Transverse colon (tissue), 4 donors: ENCODE results near the gene HAPSTR1. TPM values are rescaled to one million over a fixed set of nuclear protein-coding genes. Genes with fewer than 3 reads are reported as not detected.

Experiments
- DNase-seq: peaks from one replicate; pipeline ENCODE4 v3.0.0-alpha.2; 2019
- H3K27ac ChIP-seq, 4 donors: fragments of 200-600 bp; sonication (generic); 2 replicates each; pipeline ENCODE4 v1.5.1; 2016 to 2018; ENCODE audit warnings: inconsistent platforms in 4 of 4
- H3K27me3 ChIP-seq: fragments of 200-600 bp; sonication (generic); 2 replicates; pipeline ENCODE4 v1.5.1; 2017; ENCODE audit warnings: inconsistent platforms
- H3K36me3 ChIP-seq, 4 donors: fragments of 200-600 bp; sonication (generic); 2 replicates each; pipeline ENCODE4 v1.5.1; 2017 to 2019; ENCODE audit warnings: inconsistent platforms in 4 of 4
- H3K4me1 ChIP-seq, 4 donors: fragments of 200-600 bp; sonication (generic); 2 replicates each; pipeline ENCODE4 v1.5.1; 2017 to 2020; ENCODE audit warnings: inconsistent platforms in 4 of 4
- H3K4me3 ChIP-seq, 4 donors: fragments of 200-600 bp; sonication (generic); 1 replicate in 1 of 4; 2 replicates in 3 of 4; pipeline versions ENCODE4 v1.5.1 to v1.6.1; 2017 to 2019; ENCODE audit warnings: inconsistent platforms in 4 of 4
- H3K9me3 ChIP-seq, 2 donors: fragments of 200-600 bp; sonication (generic); 2 replicates each; pipeline ENCODE4 v1.5.1; 2017 to 2019; ENCODE audit warnings: inconsistent platforms in 2 of 2
- EP300 ChIP-seq: sonication (generic); formaldehyde crosslinking; IDR thresholded peaks from one replicate; pipeline ENCODE4 v1.6.1; 2017; ENCODE audit warnings: antibody characterized with exemption, low read depth
- POLR2A ChIP-seq: fragments of 450-650 bp; IDR thresholded peaks from one replicate; pipeline ENCODE4 v1.6.1; 2016; ENCODE audit warnings: antibody characterized with exemption, mild to moderate bottlenecking, moderate library complexity
- POLR2AphosphoS5 ChIP-seq, 3 donors: sonication (generic); formaldehyde crosslinking; IDR thresholded peaks; one replicate each; pipeline ENCODE4 v1.6.1; 2016; ENCODE audit warnings: antibody characterized with exemption in 3 of 3
- WGBS, 2 donors: methylation state at CpG; one replicate each; pipeline ENCODE4 v1.1.5; 2018; ENCODE audit warnings: low coverage in 1 of 2; 5-methylcytosine and 5-hydroxymethylcytosine counted together
- in situ Hi-C, 4 donors: fragments of 200-750 bp; cut with MboI; loops; one replicate each; pipeline versions ENCODE4 v1.15.0 to v1.15.1; 2017; ENCODE audit warnings: low sequenced_read_pairs in 3 of 4, low pct_ligation_motif_present in 1 of 4, low pct_unique_long_range_greater_than_20kb in 1 of 4
- intact Hi-C: fragments of 100-400 bp; cut with DNase I; formaldehyde crosslinking; loops from one replicate; pipeline ENCODE4 v1.15.1; 2023; ENCODE audit warnings: low total_unique reads
- total RNA-seq, 4 donors: library from RNA; depleted of rRNA; stranded (reverse); fragments of >200 nt; gene quantifications; one replicate each; pipeline ENCODE4 v1.1.0, GENCODE V29; 2016
- TF ChIP-seq, protein P1 (sequence below), 5 experiments: fragments of 200-600 bp in 3 of 5; fragments of 450-650 bp in 2 of 5; sonication (generic) in 3 of 5; IDR thresholded peaks; 1 replicate in 2 of 5; 2 replicates in 3 of 5; pipeline ENCODE4 v1.5.1; 2016 to 2017; ENCODE audit warnings: antibody characterized with exemption in 5 of 5, inconsistent platforms in 3 of 5, mild to moderate bottlenecking in 2 of 5, moderate library complexity in 1 of 5

HAPSTR1 gene
- total RNA-seq, 4 donors from 2014 or later: 41.4 to 68.5 (median 58.4) TPM

DNA sequence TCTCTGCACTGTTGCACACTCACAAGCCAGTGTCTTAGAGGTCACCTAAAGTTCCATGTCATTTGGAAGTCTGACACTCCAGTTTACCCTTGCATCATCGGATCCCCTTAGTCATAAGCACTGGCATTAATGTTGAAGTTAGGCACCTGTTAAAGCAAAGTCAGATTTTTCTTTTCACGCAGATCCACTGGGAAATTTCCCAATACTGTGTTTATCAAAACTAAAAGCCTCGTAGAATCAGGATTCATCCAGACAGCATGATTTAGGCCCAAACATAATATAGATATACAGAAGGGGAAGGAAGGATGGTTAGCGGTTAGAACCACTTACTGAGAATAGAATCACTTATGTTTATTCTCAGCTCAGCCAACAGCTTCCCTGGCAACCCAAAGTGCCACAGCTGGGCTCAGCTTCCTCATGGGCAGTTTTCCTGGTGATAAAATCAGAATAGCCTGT is 30.1 kb upstream of the HAPSTR1 start:
- H3K4me1 ChIP-seq: peaks cover 0 to 15% (median 1%) of the 10 kb centered on the region in 4 donors
- peak overlapping the region in 2 of 4 donors; percentile 13 to 29 for H3K27ac ChIP-seq
- 32 to 34% methylated on average over 4 of the region's 4 CpGs for WGBS, 2 donors
- intact Hi-C loops: no loop called here
- TF ChIP-seq EP300 (no peak), POLR2AphosphoS5 (IDR thresholded peaks at IDR 0.05) (peak; percentile 45 to 52 (median 51))
- TF ChIP-seq, protein P1, sequence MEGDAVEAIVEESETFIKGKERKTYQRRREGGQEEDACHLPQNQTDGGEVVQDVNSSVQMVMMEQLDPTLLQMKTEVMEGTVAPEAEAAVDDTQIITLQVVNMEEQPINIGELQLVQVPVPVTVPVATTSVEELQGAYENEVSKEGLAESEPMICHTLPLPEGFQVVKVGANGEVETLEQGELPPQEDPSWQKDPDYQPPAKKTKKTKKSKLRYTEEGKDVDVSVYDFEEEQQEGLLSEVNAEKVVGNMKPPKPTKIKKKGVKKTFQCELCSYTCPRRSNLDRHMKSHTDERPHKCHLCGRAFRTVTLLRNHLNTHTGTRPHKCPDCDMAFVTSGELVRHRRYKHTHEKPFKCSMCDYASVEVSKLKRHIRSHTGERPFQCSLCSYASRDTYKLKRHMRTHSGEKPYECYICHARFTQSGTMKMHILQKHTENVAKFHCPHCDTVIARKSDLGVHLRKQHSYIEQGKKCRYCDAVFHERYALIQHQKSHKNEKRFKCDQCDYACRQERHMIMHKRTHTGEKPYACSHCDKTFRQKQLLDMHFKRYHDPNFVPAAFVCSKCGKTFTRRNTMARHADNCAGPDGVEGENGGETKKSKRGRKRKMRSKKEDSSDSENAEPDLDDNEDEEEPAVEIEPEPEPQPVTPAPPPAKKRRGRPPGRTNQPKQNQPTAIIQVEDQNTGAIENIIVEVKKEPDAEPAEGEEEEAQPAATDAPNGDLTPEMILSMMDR (IDR thresholded peaks at IDR 0.05): no peak
- in situ Hi-C loops: no loop called here
- H3K4me3 ChIP-seq: no peak overlapping the region
- no peaks in the 10 kb centered on the region for H3K36me3 ChIP-seq
- DNase-seq: peak; percentile 15
- H3K9me3 ChIP-seq: no peaks in the 10 kb centered on the region
- H3K27me3 ChIP-seq: no peaks in the 10 kb centered on the region

DNA sequence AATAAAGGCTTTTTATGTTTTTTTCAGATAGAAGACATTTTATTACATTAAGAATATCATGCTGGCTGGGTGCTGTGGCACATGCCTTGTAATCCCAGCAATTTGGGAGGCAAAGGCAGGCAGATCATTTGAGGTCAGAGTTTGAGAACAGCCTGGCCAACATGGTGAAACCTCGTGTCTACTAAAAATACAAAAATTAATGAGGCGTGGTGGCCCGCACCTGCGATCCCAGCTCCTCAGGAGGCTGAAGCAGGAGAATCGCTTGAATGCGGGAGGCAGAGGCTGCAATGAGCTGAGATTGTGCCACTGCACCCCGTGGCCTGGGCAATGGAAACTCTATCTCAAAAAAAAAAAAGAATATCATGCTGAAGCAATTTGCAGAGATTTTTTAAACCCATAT is 29.1 kb upstream of the HAPSTR1 start:
- Histone ChIP-seq H3K9me3 (no peaks in the 10 kb centered on the region), H3K27ac (no peak overlapping the region), H3K4me1 (peaks cover 0 to 15% (median 1%) of the 10 kb centered on the region in 4 donors), H3K36me3 (no peaks in the 10 kb centered on the region), H3K27me3 (no peaks in the 10 kb centered on the region), H3K4me3 (no peak overlapping the region)
- intact Hi-C loops (no loop called here), in situ Hi-C loops (no loop called here)
- DNase-seq: no peak
- TF ChIP-seq POLR2A: no peak
- TF ChIP-seq EP300: no peak
- no peak for TF ChIP-seq POLR2AphosphoS5 (IDR thresholded peaks at IDR 0.05)
- TF ChIP-seq, protein P1 (IDR thresholded peaks at IDR 0.05): no peak
- WGBS, 2 donors: 67 to 80% methylated on average over 1 to 7 of the region's 7 CpGs

DNA sequence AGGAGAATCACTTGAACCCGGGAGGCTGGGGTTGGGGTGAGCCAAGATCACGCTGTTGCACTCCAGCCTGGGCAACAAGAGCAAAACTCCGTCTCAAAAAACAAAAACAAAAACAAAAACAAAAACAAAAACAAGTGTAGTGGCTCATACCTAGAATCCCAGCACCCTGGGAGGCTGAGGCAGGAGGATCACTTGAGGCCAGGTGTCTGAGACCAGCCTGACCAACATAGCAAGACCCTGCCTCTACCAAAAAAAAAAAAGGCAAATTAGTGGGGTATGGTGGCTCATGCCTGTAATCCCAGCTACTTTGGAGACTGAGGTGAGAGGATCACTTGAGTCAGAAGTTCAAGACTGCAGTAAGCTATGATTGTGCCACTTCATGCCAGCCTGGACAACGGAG is 26.4 kb upstream of the HAPSTR1 start:
- 80 to 89% methylated on average over 4 of the region's 4 CpGs for WGBS, 2 donors
- no peak for DNase-seq
- in situ Hi-C loops: no loop called here

DNA sequence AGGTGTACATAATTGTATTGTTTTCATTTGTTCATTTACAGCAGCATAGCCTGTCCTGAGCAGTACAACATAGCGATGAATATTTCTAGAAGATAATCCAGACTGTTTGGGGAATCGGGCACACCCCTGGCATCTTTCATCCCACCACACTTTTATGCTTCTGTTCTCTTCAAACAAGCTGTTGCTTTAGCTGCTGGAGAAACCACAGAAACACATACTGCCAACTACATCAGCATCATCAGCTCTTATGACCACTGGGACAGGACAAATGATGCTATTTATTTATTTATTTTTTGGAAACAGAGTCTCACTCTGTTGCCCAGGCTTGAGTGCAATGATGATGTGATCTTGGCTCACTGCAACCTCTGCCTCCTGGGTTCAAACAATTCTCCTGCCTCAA is 22.6 kb upstream of the HAPSTR1 start:
- Histone ChIP-seq H3K4me1 (no peaks in the 10 kb centered on the region), H3K9me3 (no peaks in the 10 kb centered on the region), H3K27ac (no peak overlapping the region), H3K36me3 (no peaks in the 10 kb centered on the region), H3K27me3 (no peaks in the 10 kb centered on the region), H3K4me3 (no peak overlapping the region)
- in situ Hi-C loops: no loop called here
- intact Hi-C loops: no loop called here
- no peak for DNase-seq
- WGBS, 2 donors: 97% methylated on average over 2 of the region's 2 CpGs; no CpG with 5 or more reads in 1 of the 2 donors
- no peak for TF ChIP-seq EP300
- no peak for TF ChIP-seq POLR2AphosphoS5 (IDR thresholded peaks at IDR 0.05)
- TF ChIP-seq, protein P1 (IDR thresholded peaks at IDR 0.05): no peak
- TF ChIP-seq POLR2A: no peak

More for the DNA sequence above, 26.4 kb upstream of the HAPSTR1 start:
- Histone ChIP-seq H3K9me3 (no peaks in the 10 kb centered on the region), H3K27ac (no peak overlapping the region), H3K27me3 (no peaks in the 10 kb centered on the region), H3K36me3 (no peaks in the 10 kb centered on the region), H3K4me3 (no peak overlapping the region), H3K4me1 (peaks cover 0 to 15% (median 1%) of the 10 kb centered on the region in 4 donors)
- TF ChIP-seq EP300 (no peak), POLR2A (no peak), POLR2AphosphoS5 (IDR thresholded peaks at IDR 0.05) (no peak)
- TF ChIP-seq, protein P1 (IDR thresholded peaks at IDR 0.05): no peak
- intact Hi-C loops: no loop called here
